Ishikawa (cell line): ENCODE results near the gene MBTD1.

Experiments used
- CEBPB ChIP-seq: IDR thresholded peaks from 2 replicates; pipeline ENCODE4 v1.6.1; 2012
- CREB1 ChIP-seq: IDR thresholded peaks from 2 replicates; pipeline ENCODE4 v1.6.1; 2012; ENCODE audit warnings: low read depth
- EGR1 ChIP-seq: IDR thresholded peaks from 2 replicates; pipeline ENCODE4 v1.6.1; 2012
- EP300 ChIP-seq: IDR thresholded peaks from 2 replicates; pipeline ENCODE4 v1.6.1; 2012; ENCODE audit warnings: borderline replicate concordance
- FOXM1 ChIP-seq: IDR thresholded peaks from 2 replicates; pipeline ENCODE4 v1.6.1; 2012; ENCODE audit warnings: low read depth, borderline replicate concordance
- NFIC ChIP-seq: IDR thresholded peaks from 2 replicates; pipeline ENCODE4 v1.6.1; 2012
- RAD21 ChIP-seq: IDR thresholded peaks from 2 replicates; pipeline ENCODE4 v1.6.1; 2012; ENCODE audit warnings: low read depth
- TAF1 ChIP-seq: IDR thresholded peaks from 2 replicates; pipeline ENCODE4 v1.6.1; 2012; ENCODE audit warnings: low read depth, mild to moderate bottlenecking
- TCF12 ChIP-seq: IDR thresholded peaks from 2 replicates; pipeline ENCODE4 v1.6.1; 2012; ENCODE audit warnings: low read depth
- TEAD4 ChIP-seq: IDR thresholded peaks from 2 replicates; pipeline ENCODE4 v1.6.1; 2012
- YY1 ChIP-seq: IDR thresholded peaks from 2 replicates; pipeline ENCODE4 v1.6.1; 2012; ENCODE audit warnings: low read depth
- ZBTB7A ChIP-seq: IDR thresholded peaks from 2 replicates; pipeline ENCODE4 v1.6.1; 2012; ENCODE audit warnings: low read depth
- TF ChIP-seq, protein P1 (sequence below): IDR thresholded peaks from 2 replicates; pipeline ENCODE4 v1.6.1; 2012
- TF ChIP-seq, protein P2 (sequence below): IDR thresholded peaks from 2 replicates; pipeline ENCODE4 v1.6.1; 2012; ENCODE audit warnings: low read depth, mild to moderate bottlenecking
- TF ChIP-seq, protein P3 (sequence below): IDR thresholded peaks from 2 replicates; pipeline ENCODE4 v1.6.1; 2012

The MBTD1 gene

DNA sequence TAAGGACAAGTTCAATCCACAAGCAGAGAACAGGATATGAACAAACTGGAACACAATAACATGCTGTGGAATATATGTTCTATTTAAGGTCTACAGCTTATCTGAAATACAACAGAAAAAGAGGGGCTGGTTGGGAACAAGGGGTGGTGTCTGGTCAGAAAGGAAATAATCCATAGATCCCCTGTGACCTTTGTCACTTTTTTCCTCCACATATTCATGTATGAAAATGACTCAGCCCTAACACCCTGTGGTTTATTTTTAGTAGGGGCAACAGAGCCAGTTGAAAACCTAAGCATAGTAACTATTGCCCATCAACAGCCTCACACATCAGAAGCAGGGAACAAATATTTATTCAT, 126.9 kb downstream of the MBTD1 start:
- TF ChIP-seq EP300 (no peak), YY1 (no peak), ZBTB7A (no peak), TEAD4 (no peak), TCF12 (no peak), CREB1 (no peak), FOXM1 (no peak), NFIC (no peak)
- TF ChIP-seq, protein P1, sequence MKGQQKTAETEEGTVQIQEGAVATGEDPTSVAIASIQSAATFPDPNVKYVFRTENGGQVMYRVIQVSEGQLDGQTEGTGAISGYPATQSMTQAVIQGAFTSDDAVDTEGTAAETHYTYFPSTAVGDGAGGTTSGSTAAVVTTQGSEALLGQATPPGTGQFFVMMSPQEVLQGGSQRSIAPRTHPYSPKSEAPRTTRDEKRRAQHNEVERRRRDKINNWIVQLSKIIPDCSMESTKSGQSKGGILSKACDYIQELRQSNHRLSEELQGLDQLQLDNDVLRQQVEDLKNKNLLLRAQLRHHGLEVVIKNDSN: no peak

DNA sequence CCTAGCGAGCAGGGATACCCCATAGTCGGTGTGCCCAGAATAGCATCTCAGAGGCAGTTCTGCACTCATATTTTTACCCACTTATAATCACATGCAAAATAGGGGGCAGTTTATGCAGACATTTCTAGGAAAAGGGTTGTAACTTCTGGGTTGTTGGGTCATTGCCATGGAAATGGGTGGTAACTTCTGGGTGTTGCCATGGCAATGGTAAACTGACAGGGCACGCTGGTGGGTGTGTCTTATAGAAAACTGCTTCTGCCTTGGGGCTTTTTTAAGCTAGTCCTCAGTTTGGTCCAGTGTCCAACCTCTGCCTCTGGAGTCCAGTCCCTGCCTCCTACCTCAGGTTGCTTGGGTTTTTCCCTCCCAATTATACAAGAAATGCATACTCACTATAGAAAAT, 131.8 kb downstream of the MBTD1 start:
- no peak for TF ChIP-seq CREB1
- no peak for TF ChIP-seq FOXM1
- no peak for TF ChIP-seq EP300
- TF ChIP-seq YY1: no peak
- TF ChIP-seq EGR1: no peak
- no peak for TF ChIP-seq ZBTB7A
- TF ChIP-seq, protein P2, sequence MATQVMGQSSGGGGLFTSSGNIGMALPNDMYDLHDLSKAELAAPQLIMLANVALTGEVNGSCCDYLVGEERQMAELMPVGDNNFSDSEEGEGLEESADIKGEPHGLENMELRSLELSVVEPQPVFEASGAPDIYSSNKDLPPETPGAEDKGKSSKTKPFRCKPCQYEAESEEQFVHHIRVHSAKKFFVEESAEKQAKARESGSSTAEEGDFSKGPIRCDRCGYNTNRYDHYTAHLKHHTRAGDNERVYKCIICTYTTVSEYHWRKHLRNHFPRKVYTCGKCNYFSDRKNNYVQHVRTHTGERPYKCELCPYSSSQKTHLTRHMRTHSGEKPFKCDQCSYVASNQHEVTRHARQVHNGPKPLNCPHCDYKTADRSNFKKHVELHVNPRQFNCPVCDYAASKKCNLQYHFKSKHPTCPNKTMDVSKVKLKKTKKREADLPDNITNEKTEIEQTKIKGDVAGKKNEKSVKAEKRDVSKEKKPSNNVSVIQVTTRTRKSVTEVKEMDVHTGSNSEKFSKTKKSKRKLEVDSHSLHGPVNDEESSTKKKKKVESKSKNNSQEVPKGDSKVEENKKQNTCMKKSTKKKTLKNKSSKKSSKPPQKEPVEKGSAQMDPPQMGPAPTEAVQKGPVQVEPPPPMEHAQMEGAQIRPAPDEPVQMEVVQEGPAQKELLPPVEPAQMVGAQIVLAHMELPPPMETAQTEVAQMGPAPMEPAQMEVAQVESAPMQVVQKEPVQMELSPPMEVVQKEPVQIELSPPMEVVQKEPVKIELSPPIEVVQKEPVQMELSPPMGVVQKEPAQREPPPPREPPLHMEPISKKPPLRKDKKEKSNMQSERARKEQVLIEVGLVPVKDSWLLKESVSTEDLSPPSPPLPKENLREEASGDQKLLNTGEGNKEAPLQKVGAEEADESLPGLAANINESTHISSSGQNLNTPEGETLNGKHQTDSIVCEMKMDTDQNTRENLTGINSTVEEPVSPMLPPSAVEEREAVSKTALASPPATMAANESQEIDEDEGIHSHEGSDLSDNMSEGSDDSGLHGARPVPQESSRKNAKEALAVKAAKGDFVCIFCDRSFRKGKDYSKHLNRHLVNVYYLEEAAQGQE: no peak
- TF ChIP-seq NFIC: no peak
- TF ChIP-seq RAD21: no peak
- TF ChIP-seq TAF1: no peak
- TF ChIP-seq CEBPB: no peak
- TF ChIP-seq, protein P3, sequence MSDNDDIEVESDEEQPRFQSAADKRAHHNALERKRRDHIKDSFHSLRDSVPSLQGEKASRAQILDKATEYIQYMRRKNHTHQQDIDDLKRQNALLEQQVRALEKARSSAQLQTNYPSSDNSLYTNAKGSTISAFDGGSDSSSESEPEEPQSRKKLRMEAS: no peak
- TF ChIP-seq TEAD4: no peak
- TF ChIP-seq, protein P1: no peak
